Heart left ventricle (tissue), 16 donors: ENCODE data around the gene CCDC7. TPM values are rescaled to one million over a fixed set of nuclear protein-coding genes. Genes with fewer than 3 reads are reported as not detected.

Experiments used
- ATAC-seq, 4 donors: fragments of 200-7000 bp; cut with Tn5 transposase; one replicate each; pipeline ENCODE4 v1.9.1; 2020 to 2022; ENCODE audit warnings: moderate library complexity in 4 of 4, mild to moderate bottlenecking in 3 of 4, moderate number of reproducible peaks in 1 of 4
- DNase-seq, 5 donors: peaks; one replicate each; pipeline ENCODE4 v3.0.0-alpha.2; 2020
- H3K27ac ChIP-seq, 12 donors: fragments of 200-600 bp; sonication (generic) in 4 of 12; one replicate each; pipeline versions ENCODE4 v1.5.0 to v1.8.0; 2016 to 2022; ENCODE audit warnings: mild to moderate bottlenecking in 2 of 12
- H3K27me3 ChIP-seq, 9 donors: fragments of 200-600 bp; sonication (generic) in 2 of 9; one replicate each; pipeline versions ENCODE4 v1.5.1 to v1.8.0; 2016 to 2022; ENCODE audit warnings: mild to moderate bottlenecking in 3 of 9
- H3K36me3 ChIP-seq, 9 donors: fragments of 200-600 bp; sonication (generic) in 2 of 9; one replicate each; pipeline versions ENCODE4 v1.5.0 to v1.8.0; 2018 to 2022; ENCODE audit warnings: mild to moderate bottlenecking in 2 of 9
- H3K4me1 ChIP-seq, 12 donors: fragments of 200-600 bp; sonication (generic) in 4 of 12; one replicate each; pipeline versions ENCODE4 v1.5.0 to v1.8.0; 2016 to 2022; ENCODE audit warnings: mild to moderate bottlenecking in 3 of 12
- H3K4me3 ChIP-seq, 12 donors: fragments of 200-600 bp; sonication (generic) in 4 of 12; one replicate each; pipeline versions ENCODE4 v1.5.0 to v1.8.0; 2017 to 2022; ENCODE audit warnings: mild to moderate bottlenecking in 9 of 12, moderate library complexity in 4 of 12
- H3K9me3 ChIP-seq, 12 donors: fragments of 200-600 bp; sonication (generic) in 4 of 12; one replicate each; pipeline versions ENCODE4 v1.5.0 to v1.8.0; 2016 to 2022; ENCODE audit warnings: mild to moderate bottlenecking in 1 of 12
- POLR2A ChIP-seq, 2 donors: fragments of 450-650 bp; IDR thresholded peaks; one replicate each; pipeline ENCODE4 v1.6.1; 2017; ENCODE audit warnings: antibody characterized with exemption in 2 of 2, mild to moderate bottlenecking in 2 of 2, moderate library complexity in 2 of 2
- WGBS, 4 donors: extraction: QIAGEN DNeasy Blood & Tissue Kit in 2 of 4; methylation state at CpG; one replicate each; pipeline versions ENCODE4 v1.1.5 to v1.1.7; 2013 to 2018; 5-methylcytosine and 5-hydroxymethylcytosine counted together
- intact Hi-C, 10 donors: fragments of 100-400 bp; cut with DNase I; formaldehyde crosslinking; loops; one replicate each; pipeline versions ENCODE4 v1.11.1 to v1.14.2; 2022
- polyA plus RNA-seq, 2 donors: library from polyadenylated mRNA; stranded (reverse); fragments of 200-250 nt; gene quantifications; one replicate each; pipeline ENCODE4 v1.2.3, GENCODE V29; 2013
- total RNA-seq, 9 donors: library from RNA; depleted of rRNA in 2 of 9; stranded (reverse); fragments of >200 nt in 2 of 9; fragmentation: NEBNext Ultra II Directional in 3 of 9; extraction: Animal tissue kit (Norgen Biotek cat#: 25700) in 3 of 9; gene quantifications; one replicate each; pipeline versions ENCODE4 v1.1.0 to v1.2.4, GENCODE V29; 2016 to 2023
- TF ChIP-seq, protein P1 (sequence below), 12 donors: fragments of 200-600 bp; sonication (generic) in 4 of 12; IDR thresholded peaks; one replicate each; pipeline versions ENCODE4 v1.5.0 to v1.8.0; 2018 to 2022; ENCODE audit warnings: antibody characterized with exemption in 12 of 12, mild to moderate bottlenecking in 5 of 12
- donor health status: ischemic (EF 13 %, LVEDD 7.1; RV severe dilation, severe dysfunction).
- donor health status: healthy with polysubstance abuse.
- donor health status: DM: no; HTN: yes; CAD: no.
- donor health status: DM: no; HTN: no; CAD: no.
- donor health status: ischemic (EF 25% LVEDD 6.9; RV normal size, moderate dysfunction).
- donor health status: ischemic (EF 25% LVEDD 5.7; RV mildly dilated, moderate dysfunction).
- donor health status: healthy.
- donor health status: DM: yes; HTN: yes; CAD: no.
- donor health status: ischemic (EF 35%, LVEDD 5.7; RV mildly dilated, moderate dysfunction).
- donor health status: nonischemic (EF 11% LVEDD 7.7; RV severe dilation, severe dysfunction).
- donor health status: DM: yes; HTN: yes; CAD: no.
- donor health status: PGD.
- donor health status: ischemic (EF 29% LVEDD 5.4; RV normal size, mild dysfunction).
- donor health status: nonischemic (EF 23%, LVEDD 6.1; RV moderate dilation, normal function).

CCDC7 gene
- total and polyA plus RNA-seq, 11 donors: 1.5 to 41.3 (median 22.4) TPM

DNA sequence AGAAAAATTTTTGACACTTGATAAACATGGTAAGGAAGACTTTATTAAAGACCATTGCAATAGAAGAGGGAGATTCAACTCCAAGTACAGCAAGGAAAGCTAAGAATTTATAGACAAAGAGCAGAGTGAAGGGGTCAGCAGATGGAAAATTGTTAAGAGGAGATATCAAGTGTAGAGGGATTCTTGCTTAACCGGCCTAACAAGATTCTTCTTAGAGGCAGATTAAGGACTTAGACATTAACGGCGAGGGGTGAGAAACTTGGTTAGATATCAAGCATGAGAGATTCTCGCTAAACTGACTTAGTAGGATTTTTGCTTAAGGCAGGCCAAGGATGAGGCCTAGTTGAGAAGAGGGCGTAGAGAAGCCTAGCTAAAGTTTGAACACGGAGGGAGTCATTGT lies 436.1 kb downstream of the CCDC7 start:
- intact Hi-C loops: no loop called here
- Histone ChIP-seq H3K9me3 (no peaks in the 10 kb centered on the region), H3K4me3 (no peak overlapping the region), H3K27ac (no peak overlapping the region), H3K36me3 (no peaks in the 10 kb centered on the region), H3K27me3 (no peaks in the 10 kb centered on the region), H3K4me1 (no peaks in the 10 kb centered on the region)
- TF ChIP-seq, protein P1, sequence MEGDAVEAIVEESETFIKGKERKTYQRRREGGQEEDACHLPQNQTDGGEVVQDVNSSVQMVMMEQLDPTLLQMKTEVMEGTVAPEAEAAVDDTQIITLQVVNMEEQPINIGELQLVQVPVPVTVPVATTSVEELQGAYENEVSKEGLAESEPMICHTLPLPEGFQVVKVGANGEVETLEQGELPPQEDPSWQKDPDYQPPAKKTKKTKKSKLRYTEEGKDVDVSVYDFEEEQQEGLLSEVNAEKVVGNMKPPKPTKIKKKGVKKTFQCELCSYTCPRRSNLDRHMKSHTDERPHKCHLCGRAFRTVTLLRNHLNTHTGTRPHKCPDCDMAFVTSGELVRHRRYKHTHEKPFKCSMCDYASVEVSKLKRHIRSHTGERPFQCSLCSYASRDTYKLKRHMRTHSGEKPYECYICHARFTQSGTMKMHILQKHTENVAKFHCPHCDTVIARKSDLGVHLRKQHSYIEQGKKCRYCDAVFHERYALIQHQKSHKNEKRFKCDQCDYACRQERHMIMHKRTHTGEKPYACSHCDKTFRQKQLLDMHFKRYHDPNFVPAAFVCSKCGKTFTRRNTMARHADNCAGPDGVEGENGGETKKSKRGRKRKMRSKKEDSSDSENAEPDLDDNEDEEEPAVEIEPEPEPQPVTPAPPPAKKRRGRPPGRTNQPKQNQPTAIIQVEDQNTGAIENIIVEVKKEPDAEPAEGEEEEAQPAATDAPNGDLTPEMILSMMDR (IDR thresholded peaks at IDR 0.05): no peak
- no peak for TF ChIP-seq POLR2A (IDR thresholded peaks at IDR 0.05)
- no peak for ATAC-seq
- no peak for DNase-seq
- 88 to 92% (median 90%) methylated on average over 6 of the region's 6 CpGs for WGBS, 4 donors

DNA sequence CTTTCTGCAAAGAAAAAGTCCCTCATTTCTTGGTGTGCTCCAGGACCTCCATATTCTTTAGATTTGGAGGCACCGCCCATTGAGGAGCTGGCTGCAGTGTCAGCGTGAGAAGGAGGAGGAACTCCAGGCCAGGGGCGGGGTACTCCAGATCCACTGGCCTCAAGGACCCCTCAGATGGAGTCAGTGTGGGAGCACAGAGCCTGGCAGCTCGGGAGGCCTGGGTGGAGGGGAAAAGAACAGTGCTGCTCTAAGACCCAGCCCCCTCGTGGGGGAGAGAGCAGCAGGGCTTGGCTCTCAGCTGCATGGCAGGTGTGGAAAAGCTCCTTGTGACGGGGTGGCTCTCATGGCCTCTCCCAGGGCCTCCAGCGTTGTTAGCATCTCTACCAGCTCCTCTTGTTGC lies 441.5 kb downstream of the CCDC7 start:
- H3K9me3 ChIP-seq: no peaks in the 10 kb centered on the region
- no peak for DNase-seq
- intact Hi-C loops: no loop called here
- no peak overlapping the region for H3K27ac ChIP-seq
- TF ChIP-seq POLR2A (IDR thresholded peaks at IDR 0.05): no peak
- TF ChIP-seq, protein P1 (IDR thresholded peaks at IDR 0.05): no peak
- H3K36me3 ChIP-seq: no peaks in the 10 kb centered on the region
- ATAC-seq: no peak
- 86 to 93% (median 87%) methylated on average over 7 of the region's 7 CpGs for WGBS, 4 donors
- no peak overlapping the region for H3K4me3 ChIP-seq
- no peaks in the 10 kb centered on the region for H3K4me1 ChIP-seq
- H3K27me3 ChIP-seq: no peaks in the 10 kb centered on the region

DNA sequence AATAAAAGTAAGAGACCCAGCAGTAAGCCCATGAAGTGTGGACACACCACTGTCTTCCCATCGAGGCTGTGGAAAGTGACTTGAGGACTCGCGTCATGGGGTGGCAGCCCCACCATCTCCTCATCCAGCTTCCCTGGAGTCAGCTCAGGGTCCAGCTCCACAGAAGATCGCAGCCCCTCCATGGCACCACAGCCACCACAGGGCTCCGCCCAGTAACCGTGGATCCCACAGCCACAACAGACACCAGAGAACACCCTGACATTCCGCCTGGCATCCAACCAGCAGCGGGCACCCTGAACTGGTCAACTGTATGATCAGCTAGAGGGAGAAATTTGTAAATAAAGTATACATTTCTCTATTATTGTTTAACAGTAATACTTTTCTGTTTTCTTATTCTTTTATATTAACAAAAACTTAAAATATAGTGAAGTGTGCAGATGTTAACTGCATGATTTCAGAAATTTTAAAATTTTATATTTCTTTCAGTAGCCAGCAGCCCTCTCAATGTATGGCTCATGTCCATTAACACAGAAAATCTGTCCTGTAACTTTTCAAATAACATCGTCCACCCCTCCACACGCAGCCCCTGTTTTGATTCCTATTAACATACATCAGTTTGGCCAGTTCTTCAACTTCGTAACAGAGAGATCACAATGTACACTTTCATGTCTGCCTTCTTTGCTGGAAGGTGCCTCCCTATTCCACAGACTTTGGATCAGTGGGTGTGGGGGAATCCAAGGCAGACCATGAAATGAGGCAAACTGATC lies 442.4 kb downstream of the CCDC7 start:
- ATAC-seq (no peak), DNase-seq (no peak)
- no peak overlapping the region for H3K27ac ChIP-seq
- WGBS, 4 donors: 95 to 97% (median 96%) methylated on average over 11 of the region's 11 CpGs
- no peaks in the 10 kb centered on the region for H3K36me3 ChIP-seq
- intact Hi-C loops: no loop called here
- H3K27me3 ChIP-seq: no peaks in the 10 kb centered on the region
- H3K4me1 ChIP-seq: no peaks in the 10 kb centered on the region
- H3K9me3 ChIP-seq: no peaks in the 10 kb centered on the region
- H3K4me3 ChIP-seq: no peak overlapping the region
- TF ChIP-seq, protein P1 (IDR thresholded peaks at IDR 0.05): no peak
- TF ChIP-seq POLR2A (IDR thresholded peaks at IDR 0.05): no peak

DNA sequence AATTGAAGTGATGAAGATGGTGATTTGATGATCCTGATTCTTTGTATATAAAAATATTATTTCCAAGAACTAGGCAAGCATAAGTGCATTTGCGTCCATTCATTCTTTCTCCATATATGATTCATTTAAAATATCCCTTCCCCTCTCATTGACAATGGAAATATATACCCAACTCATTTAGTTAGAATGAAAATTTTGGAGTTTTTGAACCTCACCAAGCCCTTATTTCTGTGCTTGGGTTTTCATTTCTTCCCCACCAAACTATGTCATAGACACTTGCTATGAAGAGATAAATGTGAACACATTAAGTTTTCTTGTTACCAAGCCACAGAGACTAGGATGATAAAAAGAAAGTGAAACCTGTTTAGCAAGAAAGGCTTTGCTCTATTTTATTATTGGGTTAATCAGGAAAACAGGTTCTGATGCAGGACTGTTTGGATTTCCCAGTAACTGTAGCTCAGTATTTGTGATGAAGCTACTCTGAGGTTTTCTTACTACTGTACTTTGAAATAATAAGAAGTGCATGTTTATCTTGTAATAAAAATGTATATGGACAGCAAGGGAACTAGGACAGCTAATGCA lies 443.8 kb downstream of the CCDC7 start:
- no peak overlapping the region for H3K4me3 ChIP-seq
- H3K4me1 ChIP-seq: no peaks in the 10 kb centered on the region
- TF ChIP-seq, protein P1 (IDR thresholded peaks at IDR 0.05): no peak
- no peak for TF ChIP-seq POLR2A (IDR thresholded peaks at IDR 0.05)
- intact Hi-C loops: no loop called here
- no peaks in the 10 kb centered on the region for H3K27me3 ChIP-seq
- no peak overlapping the region for H3K27ac ChIP-seq
- H3K36me3 ChIP-seq: no peaks in the 10 kb centered on the region
- ATAC-seq (no peak), DNase-seq (no peak)
- H3K9me3 ChIP-seq: no peaks in the 10 kb centered on the region
- WGBS, 4 donors: 96 to 100% (median 99%) methylated on average over 1 of the region's 1 CpG
